HepG2 (cell line): ENCODE measurements around the gene IRX2. TPM values are rescaled to one million over a fixed set of nuclear protein-coding genes. Genes with fewer than 3 reads are reported as not detected.

Source experiments
- CEBPB ChIP-seq: IDR thresholded peaks from 2 replicates; pipeline ENCODE4 v1.6.1; 2011; ENCODE audit warnings: low read depth, low read length, improper control_type of control experiment, borderline replicate concordance
- ZC3H13 ChIP-seq: sonication (generic); formaldehyde crosslinking; IDR thresholded peaks from 2 replicates; pipeline ENCODE4 v1.8.1; 2023; ENCODE audit warnings: mild to moderate bottlenecking, missing genetic modification reagents, moderate library complexity
- ZFP37 ChIP-seq: sonication (generic); formaldehyde crosslinking; IDR thresholded peaks from 2 replicates; pipeline ENCODE4 v1.4.0; 2020; ENCODE audit warnings: missing genetic modification reagents, borderline replicate concordance
- ZNF7 ChIP-seq: IDR thresholded peaks from 2 replicates; pipeline ENCODE4 v1.6.1; 2016; ENCODE audit warnings: missing biosample characterization, missing genetic modification reagents
- ZNF773 ChIP-seq: sonication (generic); formaldehyde crosslinking; IDR thresholded peaks from 2 replicates; pipeline ENCODE4 v1.4.0; 2020; ENCODE audit warnings: missing genetic modification reagents, borderline replicate concordance
- ZNF777 ChIP-seq: sonication (generic); formaldehyde crosslinking; IDR thresholded peaks from 2 replicates; pipeline ENCODE4 v1.4.0; 2020; ENCODE audit warnings: missing genetic modification reagents
- polyA plus RNA-seq, 8 experiments: library from polyadenylated mRNA; depleted of rRNA in 3 of 8; stranded (reverse) in 7 of 8; unstranded in 1 of 8; fragments of >200 nt; fragmentation: Illumina TruSeq in 4 of 8; extraction: Trizol in 4 of 8; gene quantifications; 2 replicates each; pipeline versions ENCODE4 v1.2.1 to v1.2.3, GENCODE V29; 2011 to 2016; ENCODE audit warnings: low read depth in 4 of 8, missing spikeins in 1 of 8, mixed read lengths in 1 of 8; ENCODE audit not compliant: insufficient read depth in 1 of 8
- total RNA-seq, 5 experiments: library from RNA; depleted of rRNA; stranded (reverse); fragments of >200 nt; fragmentation: Illumina TruSeq; extraction: Trizol; gene quantifications; 2 replicates each; pipeline ENCODE4 v1.2.3, GENCODE V29; 2016; ENCODE audit warnings: low read depth in 1 of 5
- TF ChIP-seq, protein P1 (sequence below): sonication (generic); formaldehyde crosslinking; IDR thresholded peaks from 2 replicates; pipeline ENCODE4 v1.8.0; 2022; ENCODE audit warnings: missing genetic modification reagents, mild to moderate bottlenecking, inconsistent platforms, borderline replicate concordance
- TF ChIP-seq, protein P2 (sequence below): IDR thresholded peaks from 2 replicates; pipeline ENCODE4 v1.6.1; 2016; ENCODE audit warnings: low read depth, missing genetic modification reagents, missing compliant biosample characterization
- TF ChIP-seq, protein P3 (sequence below): sonication (generic); formaldehyde crosslinking; IDR thresholded peaks from 2 replicates; pipeline ENCODE4 v1.8.1; 2022; ENCODE audit warnings: mild to moderate bottlenecking, missing genetic modification reagents
- TF ChIP-seq, protein P4 (sequence below): sonication (generic); formaldehyde crosslinking; IDR thresholded peaks from 2 replicates; pipeline ENCODE4 v1.9.0; 2021; ENCODE audit warnings: mild to moderate bottlenecking, missing genetic modification reagents

The IRX2 gene
- total and polyA plus RNA-seq, 2 of the 13 experiments (the other 11 are each of a cell fraction or from before 2014, with no cell fraction given) = not detected

DNA sequence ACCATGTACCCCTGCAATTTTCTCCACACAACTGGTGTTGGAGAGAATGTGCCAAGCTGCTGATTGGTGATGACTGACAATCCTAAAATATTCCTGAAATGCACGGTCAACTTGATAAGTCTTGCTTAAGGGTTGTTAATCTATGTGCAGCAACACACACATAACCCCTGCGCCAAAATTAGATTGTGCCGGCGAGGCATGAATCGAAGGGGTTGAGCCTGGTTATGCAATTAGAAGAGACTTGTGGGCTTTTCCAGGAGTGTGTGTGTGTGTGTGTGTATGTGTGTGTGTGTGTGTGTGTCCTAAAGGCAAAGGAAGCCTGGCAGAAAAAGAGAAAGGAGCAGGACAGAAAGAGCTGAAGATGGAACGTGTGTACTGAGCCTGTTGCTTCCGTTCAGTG, 22.3 kb downstream of the IRX2 start (continued):
- TF ChIP-seq, protein P1, sequence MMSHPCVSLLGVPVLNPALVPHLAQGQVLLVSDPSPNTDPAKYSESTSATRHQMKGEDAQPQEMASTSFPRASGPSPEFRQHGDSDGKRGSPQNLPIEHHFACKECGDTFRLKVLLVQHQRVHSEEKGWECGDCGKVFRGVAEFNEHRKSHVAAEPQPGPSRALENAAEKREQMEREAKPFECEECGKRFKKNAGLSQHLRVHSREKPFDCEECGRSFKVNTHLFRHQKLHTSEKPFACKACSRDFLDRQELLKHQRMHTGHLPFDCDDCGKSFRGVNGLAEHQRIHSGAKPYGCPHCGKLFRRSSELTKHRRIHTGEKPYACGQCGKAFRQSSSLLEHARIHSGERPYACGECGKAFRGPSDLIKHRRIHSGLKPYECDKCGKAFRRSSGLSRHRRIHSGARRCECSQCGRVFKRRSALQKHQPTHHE = no peak
- TF ChIP-seq ZNF777 (CRISPR knock-in tag) = no peak
- TF ChIP-seq, protein P2, sequence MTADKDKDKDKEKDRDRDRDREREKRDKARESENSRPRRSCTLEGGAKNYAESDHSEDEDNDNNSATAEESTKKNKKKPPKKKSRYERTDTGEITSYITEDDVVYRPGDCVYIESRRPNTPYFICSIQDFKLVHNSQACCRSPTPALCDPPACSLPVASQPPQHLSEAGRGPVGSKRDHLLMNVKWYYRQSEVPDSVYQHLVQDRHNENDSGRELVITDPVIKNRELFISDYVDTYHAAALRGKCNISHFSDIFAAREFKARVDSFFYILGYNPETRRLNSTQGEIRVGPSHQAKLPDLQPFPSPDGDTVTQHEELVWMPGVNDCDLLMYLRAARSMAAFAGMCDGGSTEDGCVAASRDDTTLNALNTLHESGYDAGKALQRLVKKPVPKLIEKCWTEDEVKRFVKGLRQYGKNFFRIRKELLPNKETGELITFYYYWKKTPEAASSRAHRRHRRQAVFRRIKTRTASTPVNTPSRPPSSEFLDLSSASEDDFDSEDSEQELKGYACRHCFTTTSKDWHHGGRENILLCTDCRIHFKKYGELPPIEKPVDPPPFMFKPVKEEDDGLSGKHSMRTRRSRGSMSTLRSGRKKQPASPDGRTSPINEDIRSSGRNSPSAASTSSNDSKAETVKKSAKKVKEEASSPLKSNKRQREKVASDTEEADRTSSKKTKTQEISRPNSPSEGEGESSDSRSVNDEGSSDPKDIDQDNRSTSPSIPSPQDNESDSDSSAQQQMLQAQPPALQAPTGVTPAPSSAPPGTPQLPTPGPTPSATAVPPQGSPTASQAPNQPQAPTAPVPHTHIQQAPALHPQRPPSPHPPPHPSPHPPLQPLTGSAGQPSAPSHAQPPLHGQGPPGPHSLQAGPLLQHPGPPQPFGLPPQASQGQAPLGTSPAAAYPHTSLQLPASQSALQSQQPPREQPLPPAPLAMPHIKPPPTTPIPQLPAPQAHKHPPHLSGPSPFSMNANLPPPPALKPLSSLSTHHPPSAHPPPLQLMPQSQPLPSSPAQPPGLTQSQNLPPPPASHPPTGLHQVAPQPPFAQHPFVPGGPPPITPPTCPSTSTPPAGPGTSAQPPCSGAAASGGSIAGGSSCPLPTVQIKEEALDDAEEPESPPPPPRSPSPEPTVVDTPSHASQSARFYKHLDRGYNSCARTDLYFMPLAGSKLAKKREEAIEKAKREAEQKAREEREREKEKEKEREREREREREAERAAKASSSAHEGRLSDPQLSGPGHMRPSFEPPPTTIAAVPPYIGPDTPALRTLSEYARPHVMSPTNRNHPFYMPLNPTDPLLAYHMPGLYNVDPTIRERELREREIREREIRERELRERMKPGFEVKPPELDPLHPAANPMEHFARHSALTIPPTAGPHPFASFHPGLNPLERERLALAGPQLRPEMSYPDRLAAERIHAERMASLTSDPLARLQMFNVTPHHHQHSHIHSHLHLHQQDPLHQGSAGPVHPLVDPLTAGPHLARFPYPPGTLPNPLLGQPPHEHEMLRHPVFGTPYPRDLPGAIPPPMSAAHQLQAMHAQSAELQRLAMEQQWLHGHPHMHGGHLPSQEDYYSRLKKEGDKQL = no peak
- no peak for TF ChIP-seq ZC3H13 (CRISPR knock-in tag)
- TF ChIP-seq ZFP37 (CRISPR knock-in tag) = no peak
- TF ChIP-seq ZNF7 (CRISPR knock-in tag) = no peak
- TF ChIP-seq, protein P3, sequence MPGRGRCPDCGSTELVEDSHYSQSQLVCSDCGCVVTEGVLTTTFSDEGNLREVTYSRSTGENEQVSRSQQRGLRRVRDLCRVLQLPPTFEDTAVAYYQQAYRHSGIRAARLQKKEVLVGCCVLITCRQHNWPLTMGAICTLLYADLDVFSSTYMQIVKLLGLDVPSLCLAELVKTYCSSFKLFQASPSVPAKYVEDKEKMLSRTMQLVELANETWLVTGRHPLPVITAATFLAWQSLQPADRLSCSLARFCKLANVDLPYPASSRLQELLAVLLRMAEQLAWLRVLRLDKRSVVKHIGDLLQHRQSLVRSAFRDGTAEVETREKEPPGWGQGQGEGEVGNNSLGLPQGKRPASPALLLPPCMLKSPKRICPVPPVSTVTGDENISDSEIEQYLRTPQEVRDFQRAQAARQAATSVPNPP (CRISPR knock-in tag) = no peak
- TF ChIP-seq, protein P4, sequence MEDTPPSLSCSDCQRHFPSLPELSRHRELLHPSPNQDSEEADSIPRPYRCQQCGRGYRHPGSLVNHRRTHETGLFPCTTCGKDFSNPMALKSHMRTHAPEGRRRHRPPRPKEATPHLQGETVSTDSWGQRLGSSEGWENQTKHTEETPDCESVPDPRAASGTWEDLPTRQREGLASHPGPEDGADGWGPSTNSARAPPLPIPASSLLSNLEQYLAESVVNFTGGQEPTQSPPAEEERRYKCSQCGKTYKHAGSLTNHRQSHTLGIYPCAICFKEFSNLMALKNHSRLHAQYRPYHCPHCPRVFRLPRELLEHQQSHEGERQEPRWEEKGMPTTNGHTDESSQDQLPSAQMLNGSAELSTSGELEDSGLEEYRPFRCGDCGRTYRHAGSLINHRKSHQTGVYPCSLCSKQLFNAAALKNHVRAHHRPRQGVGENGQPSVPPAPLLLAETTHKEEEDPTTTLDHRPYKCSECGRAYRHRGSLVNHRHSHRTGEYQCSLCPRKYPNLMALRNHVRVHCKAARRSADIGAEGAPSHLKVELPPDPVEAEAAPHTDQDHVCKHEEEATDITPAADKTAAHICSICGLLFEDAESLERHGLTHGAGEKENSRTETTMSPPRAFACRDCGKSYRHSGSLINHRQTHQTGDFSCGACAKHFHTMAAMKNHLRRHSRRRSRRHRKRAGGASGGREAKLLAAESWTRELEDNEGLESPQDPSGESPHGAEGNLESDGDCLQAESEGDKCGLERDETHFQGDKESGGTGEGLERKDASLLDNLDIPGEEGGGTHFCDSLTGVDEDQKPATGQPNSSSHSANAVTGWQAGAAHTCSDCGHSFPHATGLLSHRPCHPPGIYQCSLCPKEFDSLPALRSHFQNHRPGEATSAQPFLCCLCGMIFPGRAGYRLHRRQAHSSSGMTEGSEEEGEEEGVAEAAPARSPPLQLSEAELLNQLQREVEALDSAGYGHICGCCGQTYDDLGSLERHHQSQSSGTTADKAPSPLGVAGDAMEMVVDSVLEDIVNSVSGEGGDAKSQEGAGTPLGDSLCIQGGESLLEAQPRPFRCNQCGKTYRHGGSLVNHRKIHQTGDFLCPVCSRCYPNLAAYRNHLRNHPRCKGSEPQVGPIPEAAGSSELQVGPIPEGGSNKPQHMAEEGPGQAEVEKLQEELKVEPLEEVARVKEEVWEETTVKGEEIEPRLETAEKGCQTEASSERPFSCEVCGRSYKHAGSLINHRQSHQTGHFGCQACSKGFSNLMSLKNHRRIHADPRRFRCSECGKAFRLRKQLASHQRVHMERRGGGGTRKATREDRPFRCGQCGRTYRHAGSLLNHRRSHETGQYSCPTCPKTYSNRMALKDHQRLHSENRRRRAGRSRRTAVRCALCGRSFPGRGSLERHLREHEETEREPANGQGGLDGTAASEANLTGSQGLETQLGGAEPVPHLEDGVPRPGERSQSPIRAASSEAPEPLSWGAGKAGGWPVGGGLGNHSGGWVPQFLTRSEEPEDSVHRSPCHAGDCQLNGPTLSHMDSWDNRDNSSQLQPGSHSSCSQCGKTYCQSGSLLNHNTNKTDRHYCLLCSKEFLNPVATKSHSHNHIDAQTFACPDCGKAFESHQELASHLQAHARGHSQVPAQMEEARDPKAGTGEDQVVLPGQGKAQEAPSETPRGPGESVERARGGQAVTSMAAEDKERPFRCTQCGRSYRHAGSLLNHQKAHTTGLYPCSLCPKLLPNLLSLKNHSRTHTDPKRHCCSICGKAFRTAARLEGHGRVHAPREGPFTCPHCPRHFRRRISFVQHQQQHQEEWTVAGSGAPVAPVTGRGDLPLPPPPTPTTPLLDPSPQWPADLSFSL (CRISPR knock-in tag) = no peak
- no peak for TF ChIP-seq ZNF773 (CRISPR knock-in tag)
- TF ChIP-seq CEBPB = no peak
- TF ChIP-seq, all 625 proteins: peak for 0
